CD4-positive, alpha-beta T cell treated with Interferon alpha-2 for 1 hour (primary cell): ENCODE results near the gene RHCE.
"Not testable (repeated sequence)": the region's sequence is repeated elsewhere in the genome, so short reads cannot be mapped to it uniquely, and the experiment has no call there.

Source experiments
- DNase-seq, 2 donors: peaks; one replicate each; pipeline ENCODE4 v3.0.0-alpha.2; 2020 to 2022

RHCE gene

GRCh38 chr1:25432749-25433388 lies 12.2 kb upstream of the RHCE start:
- no peak for DNase-seq

- no peak for DNase-seq
These were observed 11.5 kb upstream of the RHCE start for GRCh38 chr1:25431955-25432719.

- DNase-seq: peak in 1 of 2 donors; percentile 76
These were observed 10.6 kb upstream of the RHCE start for GRCh38 chr1:25430967-25431881.

- DNase-seq: peak; percentile 94 to 98
These were observed 9.7 kb upstream of the RHCE start, which contains the start of gene MACO1 for GRCh38 chr1:25430073-25430966. TSS of gene MACO1 (plus strand) at chr1:25430897. CDS start at chr1:25431099, 202 bp downstream.

- no peak for DNase-seq
These were observed 8.0 kb upstream of the RHCE start for GRCh38 chr1:25428475-25429166.

- DNase-seq: no peak
These were observed 7.1 kb upstream of the RHCE start for GRCh38 chr1:25427696-25428095.

- DNase-seq: no peak
These were observed 4.8 kb upstream of the RHCE start for GRCh38 chr1:25425098-25426085.

- not testable (repeated sequence) for DNase-seq
These were observed 2.6 kb upstream of the RHCE start for GRCh38 chr1:25423206-25423605.

GRCh38 chr1:25419339-25419738 lies 1.3 kb downstream of the RHCE start:
- DNase-seq: not testable (repeated sequence)

GRCh38 chr1:25417280-25417679 lies 3.3 kb downstream of the RHCE start:
- DNase-seq: not testable (repeated sequence)

GRCh38 chr1:25414578-25414977 lies 6.0 kb downstream of the RHCE start:
- DNase-seq: not testable (repeated sequence)

GRCh38 chr1:25414157-25414556 lies 6.5 kb downstream of the RHCE start:
- not testable (repeated sequence) for DNase-seq

GRCh38 chr1:25412872-25413623 lies 7.6 kb downstream of the RHCE start:
- not testable (repeated sequence) for DNase-seq

- not testable (repeated sequence) for DNase-seq
These were observed 10.8 kb downstream of the RHCE start for GRCh38 chr1:25409641-25410427.

GRCh38 chr1:25405731-25406305 lies 14.8 kb downstream of the RHCE start:
- not testable (repeated sequence) for DNase-seq

GRCh38 chr1:25402947-25403803 lies 17.4 kb downstream of the RHCE start:
- peak in 1 of 2 donors; percentile 18 for DNase-seq

- DNase-seq: not testable (repeated sequence)
These were observed 22.5 kb downstream of the RHCE start for GRCh38 chr1:25398079-25398478.
